ENCODE results near the gene WDFY4. TPM values are rescaled to one million over a fixed set of nuclear protein-coding genes. Genes with fewer than 3 reads are reported as not detected.

WDFY4 gene
- polyA plus RNA-seq, 2 of the 4 experiments (the other 2 are of a cell fraction): not detected

DNA sequence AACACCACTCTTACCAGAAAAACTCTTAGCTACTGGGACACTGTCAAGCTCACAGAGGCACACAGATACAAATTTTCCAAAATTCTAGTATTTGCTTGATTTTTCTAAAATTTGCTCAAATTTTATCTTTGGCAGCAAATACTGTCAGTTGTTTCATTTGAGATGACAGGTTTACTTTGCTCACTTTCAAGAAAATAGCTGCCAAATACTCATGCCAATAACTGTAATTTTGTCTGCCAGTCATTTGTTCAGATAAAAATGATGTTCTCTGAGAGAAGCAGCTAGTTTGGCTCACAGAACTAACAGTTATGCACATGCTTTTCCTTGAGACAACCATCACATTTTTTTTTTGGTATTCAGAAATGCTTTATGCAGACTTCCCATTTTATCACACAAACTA is 172.2 kb downstream of the WDFY4 start:
- TF ChIP-seq MYC (IDR thresholded peaks at IDR 0.05; ENCODE audit: borderline replicate concordance, low read length) (no peak), ESRRA (IDR thresholded peaks at IDR 0.05; ENCODE audit: borderline replicate concordance, low read length) (no peak), NFE2L2 (conservative IDR thresholded peaks at IDR 0.05; ENCODE audit: low read length) (no peak), RAD21 (conservative IDR thresholded peaks at IDR 0.05 in 1 of 2, IDR thresholded peaks at IDR 0.05 in 1 of 2) (no peak), HMGXB4 (CRISPR knock-in tag; IDR thresholded peaks at IDR 0.05; ENCODE audit: borderline replicate concordance) (no peak), ZSCAN20 (CRISPR knock-in tag; IDR thresholded peaks at IDR 0.05) (no peak)
- Histone ChIP-seq H3K4me1 (no peaks in the 10 kb centered on the region), H3K4me3 (no peak overlapping the region), H3K4me2 (no peak overlapping the region), H3K9me3 (no peaks in the 10 kb centered on the region), H3K27ac (no peak overlapping the region)
- no peak for ATAC-seq
- ChIA-PET POLR2A (no interaction called here), CTCF (no interaction called here)
- DNase-seq (ENCODE audit: low read depth in 1 of 2, low spot score in 1 of 2): no peak
- FAIRE-seq: no peak

DNA sequence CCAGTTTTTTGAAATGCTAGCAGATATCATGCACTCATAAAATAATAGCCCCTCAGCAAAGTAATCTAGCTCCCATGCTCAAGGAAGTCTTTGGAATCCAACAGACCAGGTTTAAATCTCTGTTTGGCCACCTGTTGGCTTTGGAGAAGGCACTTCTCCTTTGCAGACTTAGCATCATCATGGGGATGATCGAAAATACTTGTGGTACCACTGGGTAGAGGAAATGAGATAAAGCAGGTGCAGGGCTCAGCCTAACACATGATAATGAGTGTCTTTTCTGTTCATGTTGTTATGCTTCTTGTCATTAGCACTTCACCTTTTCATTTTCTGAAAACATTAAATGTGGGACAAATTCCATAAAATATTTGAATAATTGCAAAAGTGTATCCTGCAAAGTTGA is 187.6 kb downstream of the WDFY4 start:
- ATAC-seq (no peak), FAIRE-seq (no peak), DNase-seq (ENCODE audit: low read depth in 1 of 2, low spot score in 1 of 2) (no peak)
- no peak overlapping the region for H3K4me2 ChIP-seq
- CTCF ChIA-PET: interaction anchor here (1.3 to 1.8 kb wide), 2 partner anchors 11 to 12 kb away, joined by 3 read pairs; no protein-coding TSS in a partner anchor
- no peak overlapping the region for H3K27ac ChIP-seq
- no peak for TF ChIP-seq CTCF (IDR thresholded peaks at IDR 0.05)
- TF ChIP-seq HEYL (CRISPR knock-in tag; IDR thresholded peaks at IDR 0.05): no peak
- WGBS (ENCODE audit: missing lambda C conversion rate): 0% methylated on average over 1 of the region's 1 CpG
- POLR2A ChIA-PET: no interaction called here
- no peak overlapping the region for H3K4me3 ChIP-seq
- H3K9me3 ChIP-seq: no peaks in the 10 kb centered on the region
- no peaks in the 10 kb centered on the region for H3K4me1 ChIP-seq

- Histone ChIP-seq H3K4me3 (no peak overlapping the region), H3K4me2 (no peak overlapping the region), H3K27ac (no peak overlapping the region), H3K9me3 (no peaks in the 10 kb centered on the region), H3K4me1 (no peaks in the 10 kb centered on the region)
- no peak for TF ChIP-seq JUNB (IDR thresholded peaks at IDR 0.05)
- no peak for TF ChIP-seq ESRRA (IDR thresholded peaks at IDR 0.05; ENCODE audit: borderline replicate concordance, low read length)
- no peak for TF ChIP-seq ZFP36 (IDR thresholded peaks at IDR 0.05; ENCODE audit: borderline replicate concordance, partially characterized antibody)
- no peak for TF ChIP-seq HEYL (CRISPR knock-in tag; IDR thresholded peaks at IDR 0.05)
- no peak for TF ChIP-seq RAD21 (conservative IDR thresholded peaks at IDR 0.05 in 1 of 2, IDR thresholded peaks at IDR 0.05 in 1 of 2)
- no peak for TF ChIP-seq BHLHE40 (IDR thresholded peaks at IDR 0.05; ENCODE audit: low read depth, low read length)
- no peak for TF ChIP-seq TP53 (CRISPR knock-in tag; IDR thresholded peaks at IDR 0.05)
- TF ChIP-seq, protein P1, sequence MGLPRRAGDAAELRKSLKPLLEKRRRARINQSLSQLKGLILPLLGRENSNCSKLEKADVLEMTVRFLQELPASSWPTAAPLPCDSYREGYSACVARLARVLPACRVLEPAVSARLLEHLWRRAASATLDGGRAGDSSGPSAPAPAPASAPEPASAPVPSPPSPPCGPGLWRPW (IDR thresholded peaks at IDR 0.05): no peak
- no peak for TF ChIP-seq CBX8 (IDR thresholded peaks at IDR 0.05)
- no peak for TF ChIP-seq KDM5A (IDR thresholded peaks at IDR 0.05)
- no peak for TF ChIP-seq NFE2L2 (conservative IDR thresholded peaks at IDR 0.05; ENCODE audit: low read length)
- no peak for TF ChIP-seq CHD4 (IDR thresholded peaks at IDR 0.05; ENCODE audit: borderline replicate concordance)
- TF ChIP-seq HOXA7 (CRISPR knock-in tag; IDR thresholded peaks at IDR 0.05): no peak
- no peak for TF ChIP-seq PHF8 (IDR thresholded peaks at IDR 0.05; ENCODE audit: borderline replicate concordance, low read depth)
- no peak for TF ChIP-seq BCL3 (IDR thresholded peaks at IDR 0.05)
- TF ChIP-seq, protein P2, sequence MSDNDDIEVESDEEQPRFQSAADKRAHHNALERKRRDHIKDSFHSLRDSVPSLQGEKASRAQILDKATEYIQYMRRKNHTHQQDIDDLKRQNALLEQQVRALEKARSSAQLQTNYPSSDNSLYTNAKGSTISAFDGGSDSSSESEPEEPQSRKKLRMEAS (IDR thresholded peaks at IDR 0.05): no peak
- no peak for TF ChIP-seq SMC3 (IDR thresholded peaks at IDR 0.05)
- ATAC-seq (no peak), DNase-seq (ENCODE audit: low read depth in 1 of 2, low spot score in 1 of 2) (no peak), FAIRE-seq (no peak)
- CTCF ChIA-PET: interaction anchor here (0.8 kb wide), 1 partner anchor 9 kb away, joined by 3 read pairs; no protein-coding TSS in a partner anchor
- WGBS (ENCODE audit: missing lambda C conversion rate): 12% methylated on average over 3 of the region's 3 CpGs
- POLR2A ChIA-PET: no interaction called here
Measured at GRCh38 chr10:48878091-48878490, 193.4 kb downstream of the WDFY4 start.
